Kidney glomerular epithelial cell (primary cell): ENCODE measurements around the gene KCNQ1OT1.

Experiments used
- DNase-seq: peaks from one replicate; lab custom pipeline; 2025; lab: John Stamatoyannopoulos, UW

Gene KCNQ1OT1

DNA sequence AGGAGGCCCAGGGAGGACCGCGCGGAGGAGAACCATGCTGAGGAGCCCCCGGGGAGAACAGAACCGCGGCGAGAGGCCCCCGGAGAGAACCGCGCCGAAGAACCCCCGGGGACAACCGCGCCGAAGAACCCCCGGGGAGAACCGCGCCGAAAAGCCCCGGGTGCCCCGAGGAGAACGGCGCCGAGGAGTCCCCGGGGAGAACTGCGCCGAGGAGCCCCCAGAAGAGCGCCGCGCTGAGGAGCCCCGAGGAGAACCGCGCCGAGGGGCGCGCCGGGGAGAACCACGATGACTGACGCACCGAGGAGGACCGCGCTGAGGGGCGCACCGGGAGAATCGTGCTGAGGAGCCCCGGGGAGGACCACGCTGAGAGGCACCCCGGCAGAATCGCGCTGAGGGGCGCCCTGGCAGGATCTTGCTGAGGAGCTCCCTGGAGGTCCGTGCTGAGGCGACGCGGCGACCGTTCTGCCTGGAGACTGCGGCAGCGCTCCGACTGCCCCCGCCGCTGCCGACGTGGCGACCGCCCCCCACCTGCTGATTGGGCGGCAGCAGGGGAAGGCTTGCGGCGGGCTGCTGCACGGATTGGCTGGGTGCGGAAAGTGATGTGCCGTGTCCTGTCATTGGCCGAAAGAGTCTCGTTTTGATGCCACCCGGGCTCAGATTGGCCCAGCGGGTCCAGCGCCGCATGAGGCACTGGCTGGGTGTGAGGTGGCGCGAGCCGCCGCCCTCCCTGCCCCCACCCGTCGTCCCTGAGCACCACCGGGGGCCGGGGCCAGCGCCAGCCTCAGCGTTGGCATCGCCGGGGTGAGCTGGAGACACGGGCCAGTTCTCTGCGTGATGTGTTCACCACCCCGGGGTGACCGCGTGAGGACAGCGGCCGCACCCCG lies at the start of gene KCNQ1OT1:
Gene KCNQ1OT1 (minus strand): TSS at position 464 of the 884 bp plus-strand sequence.
- peak; percentile 73 for DNase-seq

DNA sequence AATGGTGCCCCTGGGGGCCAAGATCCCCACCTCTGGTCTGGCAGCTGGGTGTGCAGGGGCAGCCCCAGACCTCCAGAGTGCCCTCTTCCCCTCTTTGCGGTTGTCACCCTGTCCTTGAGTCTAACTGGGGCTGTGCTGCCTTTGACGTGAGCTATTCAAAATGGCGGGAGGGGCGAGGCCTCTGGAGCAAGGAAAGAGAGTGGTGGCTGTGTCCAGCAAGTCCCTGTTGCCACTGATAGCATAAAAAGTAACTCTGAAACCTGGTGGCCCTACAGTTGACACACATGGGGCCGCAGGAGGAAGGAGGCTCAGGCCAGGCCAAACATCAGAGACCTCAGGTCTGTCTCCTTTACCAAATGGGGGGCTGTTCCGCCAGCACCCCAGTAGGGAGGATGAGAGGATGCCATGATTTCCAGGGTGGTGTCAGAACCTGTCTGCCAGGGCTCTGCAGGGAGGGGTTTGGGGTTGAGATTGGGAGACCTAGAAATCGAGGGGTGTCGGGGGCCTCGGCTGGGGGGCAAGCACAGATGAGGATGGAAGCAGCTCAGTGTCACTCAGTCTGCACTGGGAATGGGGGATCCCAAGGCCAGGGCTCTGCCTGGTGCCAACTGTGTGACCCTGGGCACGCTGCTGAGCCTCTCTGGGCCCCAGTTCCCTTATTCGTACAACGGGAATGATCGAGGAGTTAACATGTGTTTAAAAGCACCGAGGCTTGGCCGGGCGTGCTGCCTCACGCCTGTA lies 49.2 kb upstream of the KCNQ1OT1 start:
- no peak for DNase-seq

- DNase-seq: no peak
Measured at GRCh38 chr11:2748061-2748813, 48.4 kb upstream of the KCNQ1OT1 start.

DNA sequence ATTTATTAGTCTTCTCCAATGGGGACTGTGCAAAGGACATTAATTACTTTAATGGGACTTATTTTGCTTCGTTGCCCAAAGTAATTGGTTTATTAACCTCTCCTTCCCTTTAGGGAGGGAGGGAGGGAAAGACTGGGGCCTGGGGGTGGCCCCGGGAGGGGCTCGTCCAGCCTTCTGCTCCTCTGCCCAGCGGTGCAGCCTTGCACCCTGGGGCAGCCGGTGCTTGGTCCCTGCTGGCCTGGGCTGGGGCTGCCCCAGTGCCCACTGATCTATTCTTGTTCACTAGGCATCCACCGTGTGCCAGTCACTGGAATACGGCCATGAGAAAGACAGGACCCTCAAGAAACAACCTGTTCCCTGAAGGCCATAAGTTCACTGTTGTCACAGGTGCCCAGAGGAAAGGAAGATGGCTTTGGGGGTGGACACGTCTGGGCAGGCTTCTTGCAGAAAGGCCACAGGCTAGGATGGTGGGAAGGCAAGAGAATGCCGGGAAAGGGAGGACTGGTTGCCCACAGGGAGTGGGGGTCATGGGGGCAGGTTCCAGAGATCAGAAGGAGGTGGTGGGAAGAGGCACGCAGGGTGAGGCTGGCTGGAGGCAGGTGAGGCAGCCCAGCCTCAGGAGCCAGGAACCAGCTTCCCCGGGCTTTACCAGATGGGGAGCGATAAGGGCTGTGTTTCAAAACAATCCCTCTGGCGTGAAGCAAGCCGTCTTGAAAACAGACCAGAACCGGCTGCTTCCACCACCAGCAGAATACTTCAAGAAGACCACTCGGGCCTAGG lies 47.6 kb upstream of the KCNQ1OT1 start:
- DNase-seq: no peak

DNA sequence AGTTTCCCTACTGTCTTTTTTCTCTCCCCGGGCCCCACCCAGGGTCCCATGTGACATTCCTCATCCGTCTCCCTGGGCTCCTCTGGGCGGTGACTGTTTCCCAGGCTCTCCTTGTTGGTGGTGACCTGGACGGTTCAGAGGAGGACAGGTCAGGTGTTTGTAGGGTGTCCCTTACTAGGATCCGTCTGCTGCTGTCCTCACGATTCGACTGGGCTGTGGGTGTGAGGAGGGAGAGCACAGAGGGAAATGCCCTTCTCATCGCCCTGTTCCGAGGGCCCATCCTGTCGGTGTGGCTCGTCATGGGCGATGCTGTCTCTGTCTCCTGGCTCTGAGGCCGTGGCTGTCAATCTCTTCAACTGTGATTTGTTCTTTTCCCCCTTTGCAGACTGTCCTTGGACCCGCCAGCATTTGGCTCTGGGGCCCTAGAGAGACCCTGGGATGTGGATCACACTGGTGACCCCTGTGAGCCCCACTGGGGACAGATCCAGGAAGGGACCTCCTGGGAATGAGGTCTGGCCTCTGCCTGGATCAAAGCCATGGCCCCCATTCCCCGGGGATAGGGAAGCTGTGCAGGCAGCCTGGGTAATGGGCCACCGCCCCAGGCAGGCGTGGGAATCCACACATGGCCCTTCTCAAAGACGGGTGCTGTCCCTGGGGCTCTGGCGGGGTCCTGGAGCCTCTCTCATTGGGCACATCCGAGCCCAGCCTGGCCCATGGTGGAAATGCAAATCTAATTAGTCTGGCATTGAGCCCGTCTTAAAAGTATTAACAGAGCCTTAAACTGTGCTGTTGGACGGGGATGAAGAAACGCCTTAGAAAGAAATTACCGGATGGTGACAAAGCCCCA lies 46.8 kb upstream of the KCNQ1OT1 start:
- DNase-seq: no peak

DNA sequence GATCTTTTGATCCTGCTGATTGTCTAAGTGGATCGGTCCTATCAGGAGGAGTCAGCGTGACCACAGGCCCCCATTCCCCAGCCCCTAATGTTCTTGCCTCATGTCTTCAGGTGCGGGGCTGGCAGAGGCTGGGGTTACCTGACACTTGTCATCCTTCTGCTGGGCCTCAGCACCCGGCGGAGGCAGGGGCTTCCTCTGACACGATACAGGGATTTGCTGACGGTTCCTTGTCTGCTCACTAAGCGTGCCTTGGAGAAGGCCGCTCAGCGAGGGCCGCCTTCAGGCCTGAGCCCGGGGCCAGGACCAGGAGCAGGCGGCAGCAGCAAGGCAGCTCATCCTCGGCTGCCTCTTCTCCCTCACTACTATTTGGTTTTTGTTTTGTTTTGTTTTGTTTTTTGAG lies 45.7 kb upstream of the KCNQ1OT1 start:
- no peak for DNase-seq

DNA sequence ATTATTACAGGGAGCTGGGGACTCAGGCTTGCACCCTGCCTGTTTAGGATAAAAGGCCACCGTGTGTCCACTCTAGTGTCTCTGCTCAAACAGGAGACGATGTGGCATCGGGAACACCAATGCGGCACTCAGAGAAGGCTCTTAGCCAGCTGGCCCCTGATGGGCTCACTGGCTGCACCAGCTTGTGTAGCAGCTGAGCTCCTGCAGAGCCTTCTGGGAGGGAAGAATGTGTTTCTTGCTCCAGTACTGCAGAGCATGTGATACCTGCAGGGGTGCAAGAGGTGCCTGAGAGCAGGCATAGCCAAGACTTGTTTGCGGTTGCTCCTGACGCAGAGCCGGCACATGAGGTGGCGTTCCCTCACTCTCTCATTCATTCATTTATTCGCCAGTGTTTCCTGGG lies 44.4 kb upstream of the KCNQ1OT1 start:
- no peak for DNase-seq

- DNase-seq: no peak
Measured at GRCh38 chr11:2743427-2744110, 43.8 kb upstream of the KCNQ1OT1 start.

DNA sequence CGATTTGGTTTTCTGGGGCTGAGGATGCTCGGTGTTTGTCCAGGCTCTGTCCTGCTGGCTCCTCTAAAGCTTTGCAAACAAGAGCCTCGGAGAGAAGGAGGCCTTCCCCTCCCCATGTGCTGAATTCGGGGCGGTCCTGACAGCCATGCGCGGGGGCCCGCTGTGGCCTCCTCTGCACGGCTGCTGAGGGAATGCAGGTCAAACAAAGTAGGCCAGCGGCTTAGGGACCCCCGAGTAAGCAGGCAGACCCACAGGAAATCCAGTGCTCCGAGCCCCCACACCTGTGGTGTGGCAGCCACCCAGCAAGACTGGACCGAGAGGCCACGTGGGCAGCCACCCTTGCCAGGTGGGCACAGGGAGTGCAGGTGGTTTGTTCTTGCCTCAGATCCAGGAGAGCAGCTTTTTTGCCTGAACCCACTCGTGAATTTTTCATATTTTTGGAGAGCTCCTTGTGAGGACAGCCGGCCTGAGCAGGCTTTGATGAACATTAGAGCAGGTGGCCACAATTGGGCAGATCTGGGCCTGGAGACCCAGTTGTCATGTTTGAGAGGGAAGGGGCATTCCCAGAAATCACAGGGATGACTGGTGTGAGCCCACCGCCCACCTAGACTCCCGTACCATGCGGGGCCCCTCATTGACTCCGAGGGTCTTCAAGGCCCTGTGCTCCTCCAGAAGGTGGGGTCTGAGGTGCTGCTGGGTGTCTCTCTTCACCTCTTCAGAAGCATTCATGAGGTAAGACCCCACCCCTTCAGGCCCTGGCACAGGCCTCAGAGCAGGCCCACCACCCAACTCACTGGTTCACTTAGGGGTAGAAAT lies 43.0 kb upstream of the KCNQ1OT1 start:
- no peak for DNase-seq

DNA sequence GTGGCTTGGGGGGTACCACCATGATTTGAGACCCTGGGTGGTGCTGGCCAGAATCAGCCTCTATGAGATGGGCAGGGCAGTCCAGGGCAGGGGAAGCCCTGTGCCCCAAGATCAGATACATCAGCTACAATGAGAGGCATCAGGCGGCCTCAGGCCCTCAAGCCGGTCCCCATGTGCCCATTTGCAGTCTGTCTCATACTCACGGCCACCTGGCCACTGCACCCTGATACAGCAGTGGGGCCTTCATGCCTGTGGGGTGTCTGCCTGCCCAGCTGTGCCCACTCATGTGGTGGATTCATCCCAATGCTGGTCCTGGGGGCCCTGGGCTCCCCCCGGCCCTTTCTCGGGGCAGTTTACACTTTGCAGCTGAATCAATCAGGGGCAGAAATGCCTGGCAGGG lies 42.4 kb upstream of the KCNQ1OT1 start:
- no peak for DNase-seq

GRCh38 chr11:2741377-2742131 lies 41.8 kb upstream of the KCNQ1OT1 start:
- DNase-seq: no peak

- DNase-seq: no peak
Measured at GRCh38 chr11:2741006-2741376, 41.2 kb upstream of the KCNQ1OT1 start.

DNA sequence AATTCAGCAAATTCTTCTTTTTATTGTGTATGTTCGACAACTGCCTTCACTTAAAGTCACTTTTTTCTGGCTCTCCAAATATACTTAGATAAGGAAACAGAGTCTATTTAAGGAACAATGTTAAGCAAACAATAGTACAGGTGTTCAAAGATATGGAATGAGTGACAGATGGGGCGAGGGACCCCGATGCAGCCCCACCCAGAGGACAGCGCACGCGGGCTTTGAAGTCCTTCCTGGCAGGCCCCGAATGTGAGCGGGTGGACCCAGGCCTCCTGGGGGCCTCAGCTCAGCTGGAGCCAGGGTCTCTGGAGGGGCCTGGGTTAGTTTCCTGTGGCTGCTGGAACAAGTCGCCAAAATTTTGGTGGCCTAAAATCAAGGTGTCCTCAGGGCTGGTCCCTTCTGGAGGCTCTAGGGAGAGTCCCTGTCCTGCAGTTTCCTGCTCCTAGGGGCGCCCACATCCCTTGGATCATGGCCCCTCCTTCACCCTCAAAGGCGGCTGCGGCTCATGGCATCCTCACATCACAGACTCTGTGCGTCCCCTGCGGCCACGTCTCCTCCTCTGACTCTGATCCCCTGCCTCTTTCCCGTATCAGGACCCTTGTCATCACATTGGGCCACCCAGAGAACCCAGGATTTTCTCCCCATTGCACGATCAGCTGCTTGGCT lies 40.6 kb upstream of the KCNQ1OT1 start:
- no peak for DNase-seq

DNA sequence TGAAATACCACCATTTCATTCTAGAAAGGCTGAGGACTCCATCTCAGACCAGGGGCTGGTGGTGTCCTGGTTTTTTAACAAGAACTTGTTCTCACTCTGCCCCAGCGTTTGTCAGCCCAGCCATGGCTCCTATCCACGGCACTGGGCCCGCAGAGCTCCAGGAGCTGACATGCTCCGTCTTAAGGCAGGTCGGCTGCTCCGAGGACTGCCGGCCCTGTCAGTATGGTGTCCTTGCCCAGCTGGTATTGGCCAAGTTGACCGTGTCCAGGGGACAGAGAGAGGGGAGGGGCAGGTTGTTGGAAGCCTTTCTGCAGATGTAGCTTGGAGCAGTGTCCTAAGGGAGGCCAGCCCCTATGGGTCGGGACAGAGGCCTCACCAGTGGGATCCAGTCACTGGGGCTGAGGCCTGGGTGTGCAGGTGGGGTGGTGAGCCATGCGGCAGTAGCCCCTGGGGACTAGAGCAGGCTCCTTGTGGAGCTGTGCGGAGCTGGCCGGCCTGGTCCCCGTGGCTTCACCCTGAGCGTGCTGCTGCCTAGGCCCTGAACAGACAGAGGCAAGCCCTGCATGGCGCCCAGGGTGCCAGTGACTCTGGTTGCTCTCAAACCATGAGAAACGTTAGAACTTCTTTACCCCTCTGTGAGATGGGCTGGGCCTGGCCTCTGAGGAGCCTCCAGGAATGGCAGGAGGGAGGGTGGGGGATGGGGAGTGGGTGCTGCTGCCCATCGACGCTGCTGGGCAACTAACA lies 39.9 kb upstream of the KCNQ1OT1 start:
- DNase-seq: no peak

DNA sequence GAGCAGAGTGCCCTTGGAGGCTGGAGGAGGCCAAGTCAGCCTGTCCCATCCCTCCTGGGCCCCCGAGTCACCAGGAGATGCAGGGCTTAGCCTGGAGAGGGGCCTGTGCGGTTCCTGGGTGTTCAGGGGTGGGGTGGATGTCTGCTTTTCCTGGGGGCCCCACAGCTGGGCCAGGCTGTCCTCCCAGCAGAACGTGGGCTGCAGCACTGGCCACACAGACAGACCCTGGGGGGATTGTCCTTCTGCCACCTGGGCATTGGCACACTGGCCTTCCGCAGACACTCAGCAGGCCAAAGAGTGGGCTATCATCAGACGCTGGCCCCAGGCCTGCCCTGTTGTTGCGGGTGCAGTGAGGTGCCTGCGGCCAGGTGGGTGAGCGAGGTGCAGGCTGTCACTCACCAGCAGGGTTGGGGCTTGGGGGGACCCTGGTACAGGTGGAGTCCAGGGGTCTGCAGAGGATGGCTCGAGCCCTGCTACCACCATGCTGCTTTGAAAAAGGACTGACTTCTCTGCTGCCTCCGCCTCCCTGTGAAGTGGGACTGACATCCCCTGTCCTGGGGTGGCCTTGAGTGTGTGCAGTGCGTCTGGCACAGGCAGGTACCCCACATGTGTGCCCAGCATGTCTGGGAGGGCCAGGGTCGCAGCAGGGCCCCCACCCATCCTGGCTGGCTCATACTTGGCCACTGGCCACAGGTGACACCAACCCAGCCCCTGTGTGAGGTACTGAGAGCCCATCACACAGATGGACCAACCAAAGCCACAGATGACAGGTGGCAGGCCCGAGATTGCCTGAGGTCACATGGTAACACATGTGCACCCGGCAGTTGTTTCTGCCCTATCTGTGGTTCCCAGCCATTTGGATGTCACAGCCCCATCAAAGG lies 39.0 kb upstream of the KCNQ1OT1 start:
- DNase-seq: no peak

GRCh38 chr11:2737866-2738265 lies 38.1 kb upstream of the KCNQ1OT1 start:
- no peak for DNase-seq
